Psoas muscle (tissue), 8 donors: ENCODE results near the gene KDM2A. TPM values are rescaled to one million over a fixed set of nuclear protein-coding genes. Genes with fewer than 3 reads are reported as not detected.

ENCODE experiments used
- ATAC-seq, 4 donors: fragments of 200-7000 bp; cut with Tn5 transposase; one replicate each; pipeline ENCODE4 v1.9.1; 2020; ENCODE audit warnings: moderate library complexity in 3 of 4, mild to moderate bottlenecking in 2 of 4
- DNase-seq, 2 donors: peaks; one replicate each; pipeline ENCODE4 v3.0.0-alpha.2; 2020
- H3K27ac ChIP-seq: fragments of 200-600 bp; one replicate; pipeline ENCODE4 v1.8.0; 2022
- H3K27me3 ChIP-seq, 3 donors: fragments of 200-600 bp in 1 of 3; one replicate each; pipeline versions ENCODE4 v1.6.1 to v1.8.0; 2013 to 2022; ENCODE audit warnings: low read length in 2 of 3, mild to moderate bottlenecking in 2 of 3, moderate library complexity in 1 of 3; ENCODE audit not compliant: insufficient read depth in 3 of 3
- H3K36me3 ChIP-seq, 2 donors: fragments of 200-600 bp in 1 of 2; one replicate each; pipeline versions ENCODE4 v1.6.1 to v1.8.0; 2013 to 2022; ENCODE audit warnings: low read depth in 1 of 2, mild to moderate bottlenecking in 1 of 2, moderate library complexity in 1 of 2; ENCODE audit not compliant: insufficient read depth in 1 of 2
- H3K4me1 ChIP-seq: fragments of 200-600 bp; one replicate; pipeline ENCODE4 v1.8.0; 2022
- H3K4me3 ChIP-seq: fragments of 200-600 bp; one replicate; pipeline ENCODE4 v1.8.0; 2022; ENCODE audit warnings: mild to moderate bottlenecking
- H3K9me3 ChIP-seq: fragments of 200-600 bp; one replicate; pipeline ENCODE4 v1.8.0; 2022
- WGBS, 3 donors: extraction: QIAGEN DNeasy Blood & Tissue Kit; methylation state at CpG; one replicate each; pipeline versions ENCODE4 v1.1.6 to v1.1.7; 2013; 5-methylcytosine and 5-hydroxymethylcytosine counted together
- intact Hi-C, 2 donors: fragments of 100-400 bp; cut with DNase I; formaldehyde crosslinking; loops; one replicate each; pipeline versions ENCODE4 v1.11.0 to v1.14.2; 2022
- polyA plus RNA-seq, 3 donors: library from polyadenylated mRNA; stranded (reverse); fragments of 200-250 nt; gene quantifications; one replicate each; pipeline ENCODE4 v1.2.3, GENCODE V29; 2013
- total RNA-seq, 4 donors: library from RNA; stranded (reverse); fragmentation: NEBNext Ultra II Directional in 2 of 4; extraction: Animal tissue kit (Norgen Biotek cat#: 25700) in 2 of 4; gene quantifications; one replicate each; pipeline versions ENCODE4 v1.2.1 to v1.2.4, GENCODE V29; 2021 to 2023
- TF ChIP-seq, protein P1 (sequence below): fragments of 200-600 bp; IDR thresholded peaks from one replicate; pipeline ENCODE4 v1.8.0; 2022; ENCODE audit warnings: antibody characterized with exemption
- donor health status: healthy with polysubstance abuse.
- donor health status: DM: no; HTN: no; CAD: no; lungs with moderate emphysema.
- donor health status: Bipolar disorder and iron deficiency.
- donor health status: healthy.
- donor health status: DM: yes; HTN: yes; CAD: no.
- donor health status: DM: no; HTN: no; CAD: no.
- donor health status: DM: no; HTN: no; CAD: no.
- donor health status: DM: yes; HTN: yes; CAD: no.

KDM2A gene
- total and polyA plus RNA-seq, 7 donors: 26.6 to 67.9 (median 52.4) TPM

DNA sequence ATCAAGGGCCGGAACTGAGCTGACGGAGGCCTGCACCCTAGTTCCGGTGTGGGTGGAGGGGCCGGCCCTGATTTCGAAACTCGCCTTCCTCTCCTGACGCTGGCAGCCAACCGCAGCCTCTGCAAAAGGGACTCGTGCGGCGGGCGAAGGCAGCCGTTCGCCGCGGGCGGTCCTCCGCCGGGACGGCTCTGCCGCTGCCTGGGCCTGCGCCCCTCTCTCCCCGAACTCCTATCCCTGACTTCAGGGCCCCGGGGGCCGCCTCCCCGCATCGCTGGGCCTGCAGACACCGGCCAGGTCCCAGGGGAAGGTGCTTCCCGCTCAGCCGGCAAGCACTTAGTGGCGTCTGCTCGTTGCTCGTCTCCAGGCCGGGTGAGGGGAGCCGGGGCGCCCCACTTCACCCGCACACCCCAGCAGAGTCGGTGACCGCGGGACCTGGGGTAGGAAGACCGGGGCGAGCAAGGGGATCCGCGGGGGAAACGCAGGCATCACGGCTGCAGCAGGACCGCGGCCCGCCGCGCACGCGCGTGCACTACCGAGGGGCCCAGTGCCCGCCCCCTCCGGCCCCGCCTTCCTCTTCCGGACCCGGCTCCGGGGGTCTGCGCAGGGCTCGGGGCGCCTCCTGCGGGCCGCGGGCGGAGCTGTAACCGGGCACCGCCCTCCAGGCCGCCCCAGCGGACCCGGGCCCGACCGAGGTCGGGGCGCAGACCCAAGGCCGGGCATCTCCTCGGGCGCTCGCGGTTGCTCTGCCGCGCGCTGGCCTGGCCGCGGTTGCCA is 169.6 kb downstream of the KDM2A start:
- TF ChIP-seq, protein P1, sequence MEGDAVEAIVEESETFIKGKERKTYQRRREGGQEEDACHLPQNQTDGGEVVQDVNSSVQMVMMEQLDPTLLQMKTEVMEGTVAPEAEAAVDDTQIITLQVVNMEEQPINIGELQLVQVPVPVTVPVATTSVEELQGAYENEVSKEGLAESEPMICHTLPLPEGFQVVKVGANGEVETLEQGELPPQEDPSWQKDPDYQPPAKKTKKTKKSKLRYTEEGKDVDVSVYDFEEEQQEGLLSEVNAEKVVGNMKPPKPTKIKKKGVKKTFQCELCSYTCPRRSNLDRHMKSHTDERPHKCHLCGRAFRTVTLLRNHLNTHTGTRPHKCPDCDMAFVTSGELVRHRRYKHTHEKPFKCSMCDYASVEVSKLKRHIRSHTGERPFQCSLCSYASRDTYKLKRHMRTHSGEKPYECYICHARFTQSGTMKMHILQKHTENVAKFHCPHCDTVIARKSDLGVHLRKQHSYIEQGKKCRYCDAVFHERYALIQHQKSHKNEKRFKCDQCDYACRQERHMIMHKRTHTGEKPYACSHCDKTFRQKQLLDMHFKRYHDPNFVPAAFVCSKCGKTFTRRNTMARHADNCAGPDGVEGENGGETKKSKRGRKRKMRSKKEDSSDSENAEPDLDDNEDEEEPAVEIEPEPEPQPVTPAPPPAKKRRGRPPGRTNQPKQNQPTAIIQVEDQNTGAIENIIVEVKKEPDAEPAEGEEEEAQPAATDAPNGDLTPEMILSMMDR: peak; percentile 37
- Histone ChIP-seq H3K36me3 (peaks cover 3 to 53% of the 10 kb centered on the region in 2 donors), H3K4me1 (peaks cover 26% of the 10 kb centered on the region), H3K27me3 (no peaks in the 10 kb centered on the region), H3K4me3 (peak overlapping the region; percentile 68), H3K9me3 (no peaks in the 10 kb centered on the region), H3K27ac (peak overlapping the region; percentile 66)
- 1 to 2% (median 1%) methylated on average over 52 to 87 of the region's 87 CpGs for WGBS, 3 donors
- ATAC-seq (peak; percentile 77 to 81 (median 78)), DNase-seq (peak; percentile 88 to 93)
- intact Hi-C loops: no loop called here

DNA sequence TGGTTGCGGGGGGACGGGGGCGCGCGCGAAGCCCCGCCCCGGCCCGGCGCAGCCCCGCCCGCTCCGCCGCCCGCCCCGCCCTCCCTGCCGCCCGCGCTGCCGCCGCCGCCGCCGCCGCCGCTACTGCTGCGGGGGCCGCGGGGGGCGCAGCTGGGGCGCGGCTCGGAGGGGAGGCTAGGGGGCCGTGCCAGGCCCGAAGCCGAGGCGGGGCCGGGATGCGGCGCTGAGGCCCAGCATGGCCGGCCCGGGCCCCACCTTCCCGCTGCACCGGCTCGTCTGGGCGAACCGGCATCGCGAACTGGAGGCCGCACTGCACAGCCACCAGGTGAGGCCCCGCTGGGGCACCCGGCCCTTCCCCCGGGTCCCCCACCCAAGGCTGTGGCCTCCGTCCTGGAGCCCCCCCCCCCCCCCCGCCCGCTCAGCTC is 170.2 kb downstream of the KDM2A start, which contains the start of gene ANKRD13D:
TSS of gene ANKRD13D (plus strand) at position 78 of the 425 bp plus-strand sequence. CDS start at position 236, 158 bp downstream.
- no peaks in the 10 kb centered on the region for H3K9me3 ChIP-seq
- H3K4me1 ChIP-seq: peaks cover 26% of the 10 kb centered on the region
- H3K27me3 ChIP-seq: no peaks in the 10 kb centered on the region
- no peak for DNase-seq
- peak within 1 kb of the TSS; percentile 68 for H3K4me3 ChIP-seq
- WGBS, 3 donors: 0 to 1% (median 0%) methylated on average over 7 to 56 of the region's 56 CpGs
- TF ChIP-seq, protein P1: no peak
- no peak for ATAC-seq
- H3K27ac ChIP-seq: peak within 1 kb of the TSS; percentile 66
- peaks cover 0 to 53% of the 10 kb centered on the region in 2 donors for H3K36me3 ChIP-seq
- intact Hi-C loops: no loop called here

DNA sequence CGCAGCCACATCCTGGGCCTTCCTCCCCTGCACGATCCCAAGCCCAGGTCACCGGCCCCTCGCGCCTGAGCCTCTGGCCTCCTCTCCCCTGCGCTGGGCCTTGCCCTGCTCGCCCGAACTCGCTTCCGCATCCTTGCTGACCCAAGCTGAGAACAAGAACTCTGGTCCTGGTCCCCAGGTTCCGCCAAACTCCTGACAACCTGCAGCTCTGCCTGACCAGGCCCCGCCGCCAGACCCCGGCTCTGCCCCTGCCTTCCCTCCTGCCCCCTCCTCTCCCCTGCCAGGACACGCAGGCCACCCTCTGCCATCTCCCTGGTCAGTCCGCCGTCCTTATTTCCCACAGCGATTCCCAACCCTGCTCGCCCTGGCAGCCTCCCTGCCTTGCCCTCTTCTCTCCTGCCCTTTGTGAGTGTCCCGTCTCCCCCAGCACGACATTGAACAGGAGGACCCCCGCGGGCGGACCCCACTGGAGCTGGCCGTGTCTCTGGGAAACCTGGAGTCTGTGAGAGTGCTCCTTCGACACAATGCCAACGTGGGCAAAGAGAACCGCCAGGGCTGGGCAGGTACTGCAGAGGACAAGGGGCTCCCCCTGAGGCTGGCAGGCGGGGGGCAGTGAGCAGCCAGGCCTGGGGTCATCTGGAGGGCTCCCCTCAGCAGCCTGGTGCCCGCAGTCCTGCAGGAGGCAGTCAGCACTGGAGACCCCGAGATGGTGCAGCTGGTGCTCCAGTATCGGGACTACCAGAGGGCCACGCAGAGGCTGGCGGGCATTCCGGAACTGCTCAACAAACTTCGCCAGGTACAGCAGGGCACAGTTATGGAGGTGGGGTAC is 170.8 kb downstream of the KDM2A start:
- intact Hi-C loops: no loop called here

DNA sequence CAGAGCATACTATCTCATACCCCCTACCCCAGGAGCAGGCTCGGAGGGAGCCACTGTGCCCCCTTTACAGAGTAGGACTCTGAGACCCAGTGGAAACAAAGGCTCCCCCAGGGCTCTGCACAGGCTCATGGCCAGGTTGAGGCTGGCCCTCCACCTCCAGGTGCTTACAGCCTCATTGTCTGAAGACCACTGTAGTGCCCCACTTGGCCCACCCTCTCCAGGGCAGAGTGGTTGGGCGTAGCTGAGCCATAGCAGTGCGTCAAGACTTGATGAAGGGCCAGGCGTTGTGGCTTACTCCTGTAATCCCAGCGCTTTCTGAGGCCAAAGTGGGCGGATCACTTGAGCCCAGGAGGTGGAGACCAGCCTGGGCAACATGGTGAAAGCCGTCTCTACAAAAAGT is 171.7 kb downstream of the KDM2A start:
- peaks cover 4% of the 10 kb centered on the region for H3K9me3 ChIP-seq
- no peak overlapping the region for H3K4me3 ChIP-seq
- peaks cover 26% of the 10 kb centered on the region for H3K4me1 ChIP-seq
- H3K27ac ChIP-seq: no peak overlapping the region
- 73 to 79% (median 78%) methylated on average over 7 of the region's 7 CpGs for WGBS, 3 donors
- peak; percentile 63 to 66 for DNase-seq
- no peaks in the 10 kb centered on the region for H3K27me3 ChIP-seq
- H3K36me3 ChIP-seq: peaks cover 0 to 44% of the 10 kb centered on the region in 2 donors
- TF ChIP-seq, protein P1: no peak
- no peak for ATAC-seq
- intact Hi-C loops: no loop called here

More for the DNA sequence above, 170.8 kb downstream of the KDM2A start:
- ATAC-seq (peak in 3 of 4 donors; percentile 2 to 18 (median 9)), DNase-seq (peak; percentile 40 to 72)
- WGBS, 3 donors: 29 to 41% (median 38%) methylated on average over 27 to 36 of the region's 36 CpGs
- no peak overlapping the region for H3K27ac ChIP-seq
- peak overlapping the region; percentile 68 for H3K4me3 ChIP-seq
- no peaks in the 10 kb centered on the region for H3K27me3 ChIP-seq
- H3K9me3 ChIP-seq: no peaks in the 10 kb centered on the region
- peaks cover 0 to 52% of the 10 kb centered on the region in 2 donors for H3K36me3 ChIP-seq
- H3K4me1 ChIP-seq: peaks cover 26% of the 10 kb centered on the region
- TF ChIP-seq, protein P1: no peak
